Ishikawa (cell line): ENCODE results near the gene PCDHGA1.
A peak's percentile ranks its signal among the peaks of the same experiment; 100 is the strongest.

ENCODE experiments used
- CEBPB ChIP-seq: IDR thresholded peaks from 2 replicates; pipeline ENCODE4 v1.6.1; 2012
- CREB1 ChIP-seq: IDR thresholded peaks from 2 replicates; pipeline ENCODE4 v1.6.1; 2012; ENCODE audit warnings: low read depth
- EGR1 ChIP-seq: IDR thresholded peaks from 2 replicates; pipeline ENCODE4 v1.6.1; 2012
- EP300 ChIP-seq: IDR thresholded peaks from 2 replicates; pipeline ENCODE4 v1.6.1; 2012; ENCODE audit warnings: borderline replicate concordance
- FOXM1 ChIP-seq: IDR thresholded peaks from 2 replicates; pipeline ENCODE4 v1.6.1; 2012; ENCODE audit warnings: low read depth, borderline replicate concordance
- NFIC ChIP-seq: IDR thresholded peaks from 2 replicates; pipeline ENCODE4 v1.6.1; 2012
- TAF1 ChIP-seq: IDR thresholded peaks from 2 replicates; pipeline ENCODE4 v1.6.1; 2012; ENCODE audit warnings: low read depth, mild to moderate bottlenecking
- TCF12 ChIP-seq: IDR thresholded peaks from 2 replicates; pipeline ENCODE4 v1.6.1; 2012; ENCODE audit warnings: low read depth
- TEAD4 ChIP-seq: IDR thresholded peaks from 2 replicates; pipeline ENCODE4 v1.6.1; 2012
- YY1 ChIP-seq: IDR thresholded peaks from 2 replicates; pipeline ENCODE4 v1.6.1; 2012; ENCODE audit warnings: low read depth
- ZBTB7A ChIP-seq: IDR thresholded peaks from 2 replicates; pipeline ENCODE4 v1.6.1; 2012; ENCODE audit warnings: low read depth
- TF ChIP-seq, protein P1 (sequence below): IDR thresholded peaks from 2 replicates; pipeline ENCODE4 v1.6.1; 2012; ENCODE audit warnings: low read depth, mild to moderate bottlenecking
- TF ChIP-seq, protein P2 (sequence below): IDR thresholded peaks from 2 replicates; pipeline ENCODE4 v1.6.1; 2012

DNA sequence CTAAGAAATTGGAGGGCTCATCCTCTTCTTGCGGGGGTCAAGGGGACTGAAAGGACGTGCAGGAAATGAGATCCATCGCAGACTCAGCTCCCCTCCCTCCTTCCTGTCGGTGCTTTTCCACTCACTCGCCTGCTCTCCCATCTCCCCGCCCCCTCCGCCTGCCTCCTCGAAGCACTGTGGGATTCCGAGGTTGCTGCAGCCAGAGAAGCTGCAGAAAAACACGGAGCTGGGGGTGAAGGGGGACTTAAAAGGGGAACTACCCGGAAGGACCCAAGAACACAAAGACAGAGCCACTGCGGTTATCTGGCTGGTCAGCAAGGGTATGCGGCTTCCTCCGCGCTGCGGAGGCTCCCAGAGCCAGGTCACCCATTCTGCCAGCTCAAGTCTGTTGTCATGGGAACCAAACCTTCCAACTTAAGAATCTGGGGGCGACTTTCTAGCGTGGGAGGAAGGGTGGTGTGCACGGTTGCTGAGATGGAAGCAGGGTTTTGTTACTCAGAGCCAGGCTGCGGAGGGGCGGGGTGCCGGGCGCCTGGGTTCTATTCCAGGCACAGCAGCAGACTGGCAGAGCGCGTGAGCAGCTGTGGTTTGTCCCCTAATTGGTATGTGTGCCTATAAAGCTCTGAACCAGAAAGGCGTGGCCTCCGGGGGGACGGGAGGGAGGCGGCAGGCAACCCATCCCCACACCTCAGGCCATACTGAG lies 183.5 kb downstream of the PCDHGA1 start:
- TF ChIP-seq TAF1 (no peak), EP300 (no peak), EGR1 (peak; percentile 89), YY1 (no peak), CREB1 (no peak), FOXM1 (no peak), TCF12 (no peak), CEBPB (no peak), ZBTB7A (no peak), TEAD4 (no peak; the same call in 1 of the 2 replicates), NFIC (no peak; the same call in none of the 2 replicates)
- TF ChIP-seq, protein P1, sequence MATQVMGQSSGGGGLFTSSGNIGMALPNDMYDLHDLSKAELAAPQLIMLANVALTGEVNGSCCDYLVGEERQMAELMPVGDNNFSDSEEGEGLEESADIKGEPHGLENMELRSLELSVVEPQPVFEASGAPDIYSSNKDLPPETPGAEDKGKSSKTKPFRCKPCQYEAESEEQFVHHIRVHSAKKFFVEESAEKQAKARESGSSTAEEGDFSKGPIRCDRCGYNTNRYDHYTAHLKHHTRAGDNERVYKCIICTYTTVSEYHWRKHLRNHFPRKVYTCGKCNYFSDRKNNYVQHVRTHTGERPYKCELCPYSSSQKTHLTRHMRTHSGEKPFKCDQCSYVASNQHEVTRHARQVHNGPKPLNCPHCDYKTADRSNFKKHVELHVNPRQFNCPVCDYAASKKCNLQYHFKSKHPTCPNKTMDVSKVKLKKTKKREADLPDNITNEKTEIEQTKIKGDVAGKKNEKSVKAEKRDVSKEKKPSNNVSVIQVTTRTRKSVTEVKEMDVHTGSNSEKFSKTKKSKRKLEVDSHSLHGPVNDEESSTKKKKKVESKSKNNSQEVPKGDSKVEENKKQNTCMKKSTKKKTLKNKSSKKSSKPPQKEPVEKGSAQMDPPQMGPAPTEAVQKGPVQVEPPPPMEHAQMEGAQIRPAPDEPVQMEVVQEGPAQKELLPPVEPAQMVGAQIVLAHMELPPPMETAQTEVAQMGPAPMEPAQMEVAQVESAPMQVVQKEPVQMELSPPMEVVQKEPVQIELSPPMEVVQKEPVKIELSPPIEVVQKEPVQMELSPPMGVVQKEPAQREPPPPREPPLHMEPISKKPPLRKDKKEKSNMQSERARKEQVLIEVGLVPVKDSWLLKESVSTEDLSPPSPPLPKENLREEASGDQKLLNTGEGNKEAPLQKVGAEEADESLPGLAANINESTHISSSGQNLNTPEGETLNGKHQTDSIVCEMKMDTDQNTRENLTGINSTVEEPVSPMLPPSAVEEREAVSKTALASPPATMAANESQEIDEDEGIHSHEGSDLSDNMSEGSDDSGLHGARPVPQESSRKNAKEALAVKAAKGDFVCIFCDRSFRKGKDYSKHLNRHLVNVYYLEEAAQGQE, result no peak
- TF ChIP-seq, protein P2, sequence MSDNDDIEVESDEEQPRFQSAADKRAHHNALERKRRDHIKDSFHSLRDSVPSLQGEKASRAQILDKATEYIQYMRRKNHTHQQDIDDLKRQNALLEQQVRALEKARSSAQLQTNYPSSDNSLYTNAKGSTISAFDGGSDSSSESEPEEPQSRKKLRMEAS, result no peak; the same call in 1 of the 2 replicates
